OCI-LY3 (cell line): ENCODE results near the gene B3GALT6.

Experiments used
- CTCF ChIP-seq: fragments of 200-600, 300-600 bp; sonication (generic); IDR thresholded peaks from 2 replicates; pipeline ENCODE4 v1.5.1; 2014; ENCODE audit warnings: antibody characterized with exemption, low read length, low read depth
- EZH2phosphoT487 ChIP-seq: fragments of 200-600 bp; shearing (Covaris generic); IDR thresholded peaks from 2 replicates; pipeline ENCODE4 v1.6.1; 2018; ENCODE audit warnings: antibody characterized with exemption, mixed run types, low read depth

GRCh38 chr1:1256956-1257871 lies 25.2 kb downstream of the B3GALT6 start:
- TF ChIP-seq CTCF (no peak), EZH2phosphoT487 (no peak)
